SK-N-MC (cell line): Measurements from ENCODE around the gene TPD52L1.
A peak's percentile ranks its signal among the peaks of the same experiment; 100 is the strongest.

Experiments used
- DNase-seq: peaks from one replicate; pipeline ENCODE4 v3.0.0-alpha.2; 2011; ENCODE audit warnings: low read depth, low spot score
- H3K27ac ChIP-seq: fragments of 200-600 bp; sonication (generic); 2 replicates; pipeline ENCODE4 v1.5.1; 2016; ENCODE audit warnings: mixed run types
- H3K36me3 ChIP-seq: fragments of 200-600 bp; sonication (generic); 2 replicates; pipeline ENCODE4 v1.6.1; 2017; ENCODE audit warnings: antibody characterized with exemption, low read length, mixed read lengths; ENCODE audit not compliant: insufficient read depth
- H3K4me3 ChIP-seq: fragments of 200-600 bp; sonication (generic); 2 replicates; pipeline ENCODE4 v1.5.1; 2016
- H3K9ac ChIP-seq: fragments of 200-600 bp; sonication (generic); 2 replicates; pipeline ENCODE4 v1.8.0; 2017; ENCODE audit warnings: mixed run types, mixed read lengths; ENCODE audit not compliant: insufficient read length
- H3K9me3 ChIP-seq: fragments of 200-600 bp; sonication (generic); 2 replicates; pipeline ENCODE4 v1.6.1; 2017; ENCODE audit warnings: low read depth, mild to moderate bottlenecking, antibody characterized with exemption, low read length, moderate library complexity, mixed read lengths
- EZH2 ChIP-seq: fragments of 200-600 bp; sonication (generic); IDR thresholded peaks from one replicate; pipeline ENCODE4 v1.6.1; 2017; ENCODE audit warnings: antibody characterized with exemption
- FOXP2 ChIP-seq: optimal IDR thresholded peaks from 2 replicates; pipeline ENCODE3; 2011; ENCODE audit warnings: mild to moderate bottlenecking, moderate library complexity; ENCODE audit not compliant: insufficient read depth; ENCODE audit errors: extremely low read length, control extremely low read depth
- POLR2AphosphoS5 ChIP-seq: IDR thresholded peaks from 2 replicates; pipeline ENCODE4 v1.6.1; 2012; ENCODE audit warnings: mild to moderate bottlenecking, low read depth, low read length, borderline replicate concordance

TPD52L1 gene

DNA sequence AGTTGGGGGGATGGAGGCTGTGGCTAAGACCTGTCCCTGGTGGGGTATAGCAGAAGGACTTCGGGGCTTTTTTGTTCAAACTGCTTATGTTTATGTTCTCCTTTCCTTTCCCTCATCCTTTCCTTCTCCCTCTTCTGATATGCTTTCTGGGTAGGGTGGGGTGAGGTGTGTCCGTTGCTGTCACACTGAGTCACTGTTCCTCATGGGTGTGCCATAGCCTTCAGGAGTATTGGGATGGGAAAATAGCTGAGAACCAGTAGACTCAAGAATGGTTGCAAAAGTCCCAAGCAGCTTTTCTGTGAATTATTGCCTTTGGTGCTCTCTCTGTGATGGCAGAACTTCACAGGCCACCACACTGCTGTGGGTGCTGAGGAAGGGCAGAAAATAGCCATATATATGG is 39.6 kb downstream of the TPD52L1 start:
- H3K36me3 ChIP-seq: no peaks in the 10 kb centered on the region
- no peaks in the 10 kb centered on the region for H3K9me3 ChIP-seq
- no peak overlapping the region for H3K27ac ChIP-seq
- TF ChIP-seq POLR2AphosphoS5 (no peak), FOXP2 (no peak), EZH2 (no peak)
- H3K4me3 ChIP-seq: no peak overlapping the region
- H3K9ac ChIP-seq: no peak overlapping the region
- no peak for DNase-seq

DNA sequence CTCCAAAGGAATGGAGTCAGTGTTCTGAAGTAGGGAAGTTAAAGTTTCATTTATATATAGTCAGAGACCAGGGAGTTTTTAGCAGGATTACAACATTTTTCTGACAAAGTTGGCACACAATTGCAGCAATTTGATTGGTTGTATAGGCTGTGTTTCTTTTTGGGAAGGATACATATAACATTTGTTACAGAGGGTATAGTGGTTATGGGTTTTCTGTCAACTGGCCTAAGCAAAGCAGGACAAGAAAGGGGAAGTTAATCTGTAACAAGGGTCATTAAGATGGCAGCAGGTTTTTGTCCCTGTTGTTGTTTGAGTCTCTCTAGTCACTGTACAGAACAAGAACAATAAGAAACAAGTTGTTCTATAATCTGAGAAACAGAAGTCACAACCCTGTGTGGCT is 41.4 kb downstream of the TPD52L1 start:
- H3K4me3 ChIP-seq: no peak overlapping the region
- no peak for DNase-seq
- no peak overlapping the region for H3K27ac ChIP-seq
- H3K9ac ChIP-seq: no peak overlapping the region
- TF ChIP-seq FOXP2: no peak
- no peaks in the 10 kb centered on the region for H3K36me3 ChIP-seq
- no peaks in the 10 kb centered on the region for H3K9me3 ChIP-seq

DNA sequence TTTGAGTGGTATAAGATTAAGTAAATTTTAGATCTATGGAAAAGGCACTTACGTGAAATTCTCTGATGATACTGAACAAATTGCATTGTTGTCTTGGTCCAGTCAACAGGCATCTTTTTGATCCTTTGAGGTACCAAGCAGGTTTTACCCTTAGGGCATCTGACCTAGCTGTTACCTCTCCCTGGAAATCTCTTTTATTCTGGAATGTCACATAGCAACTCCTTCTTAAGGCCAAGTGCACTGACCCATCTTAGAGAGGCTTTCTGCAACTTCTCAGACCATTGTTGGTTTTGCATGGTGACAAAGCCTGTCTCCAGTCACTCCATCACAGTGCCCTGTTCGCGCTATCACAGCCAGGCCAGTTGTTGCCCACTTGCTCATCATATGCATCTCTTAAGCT is 42.0 kb downstream of the TPD52L1 start:
- TF ChIP-seq FOXP2 (no peak), EZH2 (no peak), POLR2AphosphoS5 (no peak)
- Histone ChIP-seq H3K4me3 (no peak overlapping the region), H3K36me3 (no peaks in the 10 kb centered on the region), H3K9ac (no peak overlapping the region), H3K9me3 (no peaks in the 10 kb centered on the region), H3K27ac (no peak overlapping the region)
- no peak for DNase-seq

GRCh38 chr6:125196613-125197012 is 43.0 kb downstream of the TPD52L1 start:
- Histone ChIP-seq H3K9me3 (no peaks in the 10 kb centered on the region), H3K4me3 (no peak overlapping the region), H3K9ac (no peak overlapping the region), H3K27ac (no peak overlapping the region), H3K36me3 (no peaks in the 10 kb centered on the region)
- no peak for TF ChIP-seq FOXP2
- TF ChIP-seq EZH2: no peak
- TF ChIP-seq POLR2AphosphoS5: no peak
- no peak for DNase-seq

GRCh38 chr6:125197795-125198269 is 44.3 kb downstream of the TPD52L1 start:
- no peak for DNase-seq
- Histone ChIP-seq H3K36me3 (no peaks in the 10 kb centered on the region), H3K27ac (no peak overlapping the region), H3K9me3 (no peaks in the 10 kb centered on the region), H3K4me3 (no peak overlapping the region), H3K9ac (no peak overlapping the region)
- TF ChIP-seq FOXP2 (no peak), POLR2AphosphoS5 (no peak), EZH2 (no peak)

- Histone ChIP-seq H3K36me3 (no peaks in the 10 kb centered on the region), H3K9ac (no peak overlapping the region), H3K4me3 (no peak overlapping the region), H3K9me3 (no peaks in the 10 kb centered on the region), H3K27ac (no peak overlapping the region)
- TF ChIP-seq FOXP2: no peak
- DNase-seq: no peak
These were observed 44.9 kb downstream of the TPD52L1 start for GRCh38 chr6:125198398-125198937.

DNA sequence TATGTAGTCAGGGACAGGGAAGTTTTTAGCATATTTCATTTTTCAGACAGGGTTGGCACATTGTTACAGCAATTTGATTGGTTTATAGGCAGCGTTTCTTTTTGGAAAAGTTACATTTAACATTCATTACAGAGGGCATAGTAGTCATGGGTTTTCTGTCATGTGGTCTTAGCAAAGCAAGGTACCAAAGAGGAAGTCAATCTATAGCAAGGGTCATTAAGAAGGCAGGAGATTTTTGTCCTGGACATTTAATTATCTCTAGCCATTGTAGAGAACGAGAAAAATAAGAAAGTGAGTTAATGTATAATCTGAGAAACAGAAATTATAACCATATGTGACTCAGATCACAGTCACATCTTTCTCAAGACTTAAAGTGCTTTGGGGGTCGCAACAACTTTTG is 47.4 kb downstream of the TPD52L1 start:
- no peak overlapping the region for H3K9ac ChIP-seq
- DNase-seq: no peak
- peak overlapping the region; percentile 92 for H3K27ac ChIP-seq
- no peak overlapping the region for H3K4me3 ChIP-seq
- no peaks in the 10 kb centered on the region for H3K36me3 ChIP-seq
- no peaks in the 10 kb centered on the region for H3K9me3 ChIP-seq
- no peak for TF ChIP-seq POLR2AphosphoS5
- TF ChIP-seq FOXP2: no peak
- no peak for TF ChIP-seq EZH2

- TF ChIP-seq POLR2AphosphoS5: no peak
- peak overlapping the region; percentile 61 for H3K4me3 ChIP-seq
- peak overlapping the region; percentile 49 for H3K9ac ChIP-seq
- peak overlapping the region; percentile 92 for H3K27ac ChIP-seq
- H3K36me3 ChIP-seq: no peaks in the 10 kb centered on the region
- no peaks in the 10 kb centered on the region for H3K9me3 ChIP-seq
- no peak for DNase-seq
These were observed 48.6 kb downstream of the TPD52L1 start for GRCh38 chr6:125201961-125202729.

DNA sequence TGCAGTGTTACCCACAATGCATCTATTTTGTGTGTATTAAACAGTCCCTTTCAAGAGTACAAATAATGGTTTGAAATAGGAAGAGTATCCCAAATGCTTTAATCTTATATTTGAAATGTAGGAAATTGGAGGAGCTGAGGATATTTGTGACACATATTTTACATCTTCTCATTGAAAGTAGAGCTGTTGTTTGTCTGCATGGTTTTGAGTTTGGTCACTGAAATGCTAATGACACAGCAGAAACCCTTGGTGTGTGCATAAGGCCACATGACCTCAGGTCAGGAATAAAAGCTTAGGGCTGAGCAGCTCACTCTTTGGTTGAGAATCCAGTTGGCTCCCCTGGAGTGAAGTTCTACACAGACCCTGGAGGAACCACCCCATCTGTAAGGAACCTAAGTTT is 49.8 kb downstream of the TPD52L1 start:
- no peak overlapping the region for H3K27ac ChIP-seq
- no peak overlapping the region for H3K4me3 ChIP-seq
- DNase-seq: no peak
- TF ChIP-seq POLR2AphosphoS5 (no peak), FOXP2 (no peak), EZH2 (no peak)
- no peaks in the 10 kb centered on the region for H3K36me3 ChIP-seq
- H3K9me3 ChIP-seq: no peaks in the 10 kb centered on the region
- no peak overlapping the region for H3K9ac ChIP-seq
